GM21825 (cell line): ENCODE data around the gene SEPHS2.
"Not testable (repeated sequence)": the region's sequence is repeated elsewhere in the genome, so short reads cannot be mapped to it uniquely, and the experiment has no call there.

Source experiments
- ATAC-seq: cut with Tn5 transposase; IDR thresholded peaks from one replicate; pipeline ENCODE4 v1.9.1; 2021; ENCODE audit warnings: mild to moderate bottlenecking, moderate library complexity; ENCODE audit not compliant: unreplicated experiment

SEPHS2 gene

GRCh38 chr16:30445408-30446202 is at the start of gene SEPHS2:
SEPHS2 (minus strand) TSS chr16:30445874; CDS start chr16:30445727, 147 bp downstream.
- ATAC-seq, result peak; percentile 83

GRCh38 chr16:30494709-30495108 is 49.0 kb upstream of the SEPHS2 start:
- no peak for ATAC-seq

GRCh38 chr16:30493941-30494488 is 48.3 kb upstream of the SEPHS2 start:
- ATAC-seq, result no peak

- ATAC-seq, result no peak
Observed at GRCh38 chr16:30491744-30492308, 46.2 kb upstream of the SEPHS2 start.

- no peak for ATAC-seq
Observed at GRCh38 chr16:30491229-30491628, 45.6 kb upstream of the SEPHS2 start.

GRCh38 chr16:30490210-30490609 is 44.5 kb upstream of the SEPHS2 start:
- no peak for ATAC-seq

- no peak for ATAC-seq
Observed at GRCh38 chr16:30488764-30489605, 43.3 kb upstream of the SEPHS2 start.

GRCh38 chr16:30485818-30486436 is 40.3 kb upstream of the SEPHS2 start:
- no peak for ATAC-seq

- ATAC-seq, result no peak
Observed at GRCh38 chr16:30484887-30485286, 39.2 kb upstream of the SEPHS2 start.

GRCh38 chr16:30482366-30482765 is 36.7 kb upstream of the SEPHS2 start:
- ATAC-seq, result no peak

GRCh38 chr16:30481381-30481780 is 35.7 kb upstream of the SEPHS2 start:
- ATAC-seq, result no peak

- ATAC-seq, result no peak
Observed at GRCh38 chr16:30478766-30479478, 33.2 kb upstream of the SEPHS2 start.

- ATAC-seq, result not testable (repeated sequence)
Observed at GRCh38 chr16:30477773-30478172, 32.1 kb upstream of the SEPHS2 start.

- ATAC-seq, result no peak
Observed at GRCh38 chr16:30476991-30477390, 31.3 kb upstream of the SEPHS2 start.

- no peak for ATAC-seq
Observed at GRCh38 chr16:30474684-30475083, 29.0 kb upstream of the SEPHS2 start.

GRCh38 chr16:30474074-30474452 is 28.4 kb upstream of the SEPHS2 start:
- ATAC-seq, result no peak

- no peak for ATAC-seq
Observed at GRCh38 chr16:30473231-30474073, 27.8 kb upstream of the SEPHS2 start.

GRCh38 chr16:30472328-30472942 is 26.8 kb upstream of the SEPHS2 start, which contains the start of gene ITGAL:
ITGAL (plus strand) TSS chr16:30472742; CDS start chr16:30472838, 96 bp downstream.
- peak; percentile 60 for ATAC-seq

GRCh38 chr16:30470632-30470995 is 24.9 kb upstream of the SEPHS2 start:
- no peak for ATAC-seq
